K562 (cell line): ENCODE data around the gene TBXAS1. TPM values are rescaled to one million over a fixed set of nuclear protein-coding genes. Genes with fewer than 3 reads are reported as not detected.

Experiments used
- ARID1B ChIP-seq: fragments of 450-650 bp; IDR thresholded peaks from 2 replicates; pipeline ENCODE4 v1.6.1; 2016; ENCODE audit warnings: antibody characterized with exemption, mild to moderate bottlenecking, inconsistent platforms
- ATF3 ChIP-seq, 2 experiments: fragments of 450-650 bp in 1 of 2; sonication (generic) in 1 of 2; formaldehyde crosslinking in 1 of 2; IDR thresholded peaks in 1 of 2; conservative IDR thresholded peaks in 1 of 2; 2 replicates each; pipeline versions ENCODE4 v1.6.1 to v1.8.1; 2016 to 2023; ENCODE audit warnings: mild to moderate bottlenecking in 2 of 2, moderate library complexity in 2 of 2, inconsistent platforms in 1 of 2, missing genetic modification reagents in 1 of 2
- BCOR ChIP-seq: fragments of 450-650 bp; IDR thresholded peaks from 2 replicates; pipeline ENCODE4 v1.6.1; 2016
- CBX1 ChIP-seq: sonication (generic); IDR thresholded peaks from 2 replicates; pipeline ENCODE4 v1.6.1; 2016; ENCODE audit warnings: antibody characterized with exemption, low read depth, mild to moderate bottlenecking
- CEBPB ChIP-seq: fragments of 450-650 bp; IDR thresholded peaks from 2 replicates; pipeline ENCODE4 v1.6.1; 2016; ENCODE audit warnings: missing genetic modification characterization, missing compliant biosample characterization
- DPF2 ChIP-seq: fragments of 450-650 bp; IDR thresholded peaks from 2 replicates; pipeline ENCODE4 v1.6.1; 2016
- EHMT2 ChIP-seq: fragments of 450-650 bp; IDR thresholded peaks from 2 replicates; pipeline ENCODE4 v1.6.1; 2018; ENCODE audit warnings: antibody characterized with exemption
- HDAC6 ChIP-seq: IDR thresholded peaks from 2 replicates; pipeline ENCODE4 v1.6.1; 2012; ENCODE audit warnings: low read depth, mild to moderate bottlenecking, control low read depth, inconsistent platforms, low read length, moderate library complexity
- JUN ChIP-seq, 2 experiments: sonication (generic) in 1 of 2; formaldehyde crosslinking in 1 of 2; IDR thresholded peaks; 2 replicates each; pipeline versions ENCODE4 v1.6.1 to v1.8.0; 2012 to 2022; ENCODE audit warnings: borderline replicate concordance in 2 of 2, mild to moderate bottlenecking in 2 of 2, improper control_type of control experiment in 1 of 2, low read depth in 1 of 2, low read length in 1 of 2, missing genetic modification reagents in 1 of 2
- MAZ ChIP-seq, 2 experiments: fragments of 450-650 bp in 1 of 2; sonication (generic) in 1 of 2; formaldehyde crosslinking; IDR thresholded peaks in 1 of 2; conservative IDR thresholded peaks in 1 of 2; 2 replicates each; pipeline versions ENCODE4 v1.4.0 to v1.5.0; 2020; ENCODE audit warnings: mild to moderate bottlenecking in 1 of 2, missing genetic modification reagents in 1 of 2
- NCOA4 ChIP-seq: fragments of 450-650 bp; IDR thresholded peaks from 2 replicates; pipeline ENCODE4 v1.6.1; 2018; ENCODE audit warnings: mild to moderate bottlenecking; ENCODE audit not compliant: partially characterized antibody
- NFATC3 ChIP-seq: fragments of 450-650 bp; IDR thresholded peaks from 2 replicates; pipeline ENCODE4 v1.6.1; 2017; ENCODE audit warnings: mild to moderate bottlenecking
- NFE2 ChIP-seq: IDR thresholded peaks from 2 replicates; pipeline ENCODE4 v1.6.1; 2014; ENCODE audit warnings: antibody characterized with exemption, low read depth
- POLR2AphosphoS5 ChIP-seq: IDR thresholded peaks from 2 replicates; pipeline ENCODE4 v1.6.1; 2011; ENCODE audit warnings: mild to moderate bottlenecking, low read depth, low read length, moderate library complexity; ENCODE audit not compliant: control insufficient read depth, insufficient read depth
- RBM25 ChIP-seq: fragments of 200-400 bp; formaldehyde crosslinking; IDR thresholded peaks from 2 replicates; pipeline ENCODE4 v1.6.1; 2018; ENCODE audit warnings: low read length, low read depth, moderate library complexity; ENCODE audit not compliant: severe bottlenecking
- TEAD2 ChIP-seq: fragments of 450-650 bp; IDR thresholded peaks from 2 replicates; pipeline ENCODE4 v1.6.1; 2016; ENCODE audit warnings: missing genetic modification characterization, control low read depth, missing compliant biosample characterization
- TFAM ChIP-seq: fragments of 250-450 bp; sonication (Bioruptor Pico); conservative IDR thresholded peaks from 2 replicates; pipeline ENCODE4 v1.5.0; 2021; ENCODE audit warnings: mild to moderate bottlenecking, moderate library complexity
- ZBTB9 ChIP-seq: fragments of 450-650 bp; formaldehyde crosslinking; IDR thresholded peaks from 2 replicates; pipeline ENCODE4 v1.4.0; 2020; ENCODE audit warnings: mild to moderate bottlenecking, moderate library complexity
- ZNF445 ChIP-seq: fragments of 250-450 bp; sonication (Bioruptor Pico); IDR thresholded peaks from 2 replicates; pipeline ENCODE4 v1.4.0; 2020; ENCODE audit warnings: low read depth, mild to moderate bottlenecking, moderate library complexity
- polyA plus RNA-seq, 8 experiments: library from polyadenylated mRNA; depleted of rRNA in 4 of 8; stranded (reverse) in 5 of 8; unstranded in 3 of 8; fragments of >200 nt; fragmentation: Nextera tagmentation in 2 of 8; fragmentation: Illumina TruSeq in 1 of 8; extraction: Ambion mirVana in 2 of 8; extraction: Trizol in 1 of 8; gene quantifications; 2 replicates each; pipeline versions ENCODE4 v1.2.1 to v1.2.3, GENCODE V29; 2011 to 2014; ENCODE audit warnings: inconsistent platforms in 1 of 8, missing spikeins in 1 of 8
- total RNA-seq, 7 experiments: library from RNA; depleted of rRNA in 6 of 7; stranded (reverse); fragments of >200 nt in 6 of 7; fragmentation: Illumina TruSeq in 2 of 7; extraction: Trizol in 2 of 7; gene quantifications; 2 replicates each; pipeline versions ENCODE4 v1.2.1 to v1.2.3, GENCODE V29; 2011 to 2021; ENCODE audit warnings: low replicate concordance in 1 of 7
- TF ChIP-seq, protein P1 (sequence below), 2 experiments: fragments of 450-650 bp; conservative IDR thresholded peaks; 2 replicates each; pipeline ENCODE4 v1.6.1; 2017; ENCODE audit warnings: mild to moderate bottlenecking in 2 of 2, moderate library complexity in 2 of 2
- TF ChIP-seq, protein P2 (sequence below), 2 experiments: fragments of 200-800 bp in 1 of 2; sonication (Bioruptor generic) in 1 of 2; sonication (generic) in 1 of 2; formaldehyde crosslinking in 1 of 2; IDR thresholded peaks in 1 of 2; conservative IDR thresholded peaks in 1 of 2; 2 replicates each; pipeline versions ENCODE4 v1.5.0 to v1.6.1; 2016 to 2020; ENCODE audit warnings: missing compliant biosample characterization in 1 of 2, missing genetic modification characterization in 1 of 2, missing genetic modification reagents in 1 of 2

The TBXAS1 gene
- total and polyA plus RNA-seq, 9 of the 15 experiments (the other 6 are each of a cell fraction or from before 2014, with no cell fraction given), result 1.1 to 8.3 (median 1.9) TPM

- TF ChIP-seq ZNF445 (CRISPR knock-in tag), result no peak
- no peak for TF ChIP-seq EHMT2
- TF ChIP-seq NCOA4, result no peak
- TF ChIP-seq JUN (IDR thresholded peaks at IDR 0.05; ENCODE audit: borderline replicate concordance, low read depth, low read length), result peak; percentile 78
- TF ChIP-seq JUN (CRISPR knock-in tag; IDR thresholded peaks at IDR 0.05; ENCODE audit: borderline replicate concordance), result no peak
- peak; percentile 52; the same call in 1 of the 2 replicates for TF ChIP-seq ARID1B
- 0 out of 4 replicates have a peak, but pooled peaks of 1 of the 2 experiments have one; percentile 9 for TF ChIP-seq MAZ (CRISPR knock-in tag; conservative IDR thresholded peaks at IDR 0.05 in 1 of 2, IDR thresholded peaks at IDR 0.05 in 1 of 2)
- peak; percentile 63; the same call in 1 of the 2 replicates for TF ChIP-seq NFATC3
- peak; percentile 98 for TF ChIP-seq CEBPB (tag)
- peak; percentile 88; the same call in 1 of the 2 replicates for TF ChIP-seq BCOR
- no peak for TF ChIP-seq POLR2AphosphoS5
- TF ChIP-seq CBX1, result peak; percentile 47; the same call in 1 of the 2 replicates
- TF ChIP-seq NFE2, result peak; percentile 60
- TF ChIP-seq, protein P1, sequence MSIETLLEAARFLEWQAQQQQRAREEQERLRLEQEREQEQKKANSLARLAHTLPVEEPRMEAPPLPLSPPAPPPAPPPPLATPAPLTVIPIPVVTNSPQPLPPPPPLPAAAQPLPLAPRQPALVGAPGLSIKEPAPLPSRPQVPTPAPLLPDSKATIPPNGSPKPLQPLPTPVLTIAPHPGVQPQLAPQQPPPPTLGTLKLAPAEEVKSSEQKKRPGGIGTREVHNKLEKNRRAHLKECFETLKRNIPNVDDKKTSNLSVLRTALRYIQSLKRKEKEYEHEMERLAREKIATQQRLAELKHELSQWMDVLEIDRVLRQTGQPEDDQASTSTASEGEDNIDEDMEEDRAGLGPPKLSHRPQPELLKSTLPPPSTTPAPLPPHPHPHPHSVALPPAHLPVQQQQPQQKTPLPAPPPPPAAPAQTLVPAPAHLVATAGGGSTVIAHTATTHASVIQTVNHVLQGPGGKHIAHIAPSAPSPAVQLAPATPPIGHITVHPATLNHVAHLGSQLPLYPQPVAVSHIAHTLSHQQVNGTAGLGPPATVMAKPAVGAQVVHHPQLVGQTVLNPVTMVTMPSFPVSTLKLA (conservative IDR thresholded peaks at IDR 0.05), result no peak
- TF ChIP-seq RBM25, result peak; percentile 89
- peak; percentile 90 for TF ChIP-seq ATF3 (IDR thresholded peaks at IDR 0.05)
- peak; percentile 79; the same call in 1 of the 2 replicates for TF ChIP-seq ATF3 (CRISPR knock-in tag; conservative IDR thresholded peaks at IDR 0.05)
- no peak for TF ChIP-seq TFAM (CRISPR knock-in tag)
- TF ChIP-seq DPF2, result peak; percentile 74; the same call in 1 of the 2 replicates
- no peak for TF ChIP-seq HDAC6
- TF ChIP-seq, protein P2, sequence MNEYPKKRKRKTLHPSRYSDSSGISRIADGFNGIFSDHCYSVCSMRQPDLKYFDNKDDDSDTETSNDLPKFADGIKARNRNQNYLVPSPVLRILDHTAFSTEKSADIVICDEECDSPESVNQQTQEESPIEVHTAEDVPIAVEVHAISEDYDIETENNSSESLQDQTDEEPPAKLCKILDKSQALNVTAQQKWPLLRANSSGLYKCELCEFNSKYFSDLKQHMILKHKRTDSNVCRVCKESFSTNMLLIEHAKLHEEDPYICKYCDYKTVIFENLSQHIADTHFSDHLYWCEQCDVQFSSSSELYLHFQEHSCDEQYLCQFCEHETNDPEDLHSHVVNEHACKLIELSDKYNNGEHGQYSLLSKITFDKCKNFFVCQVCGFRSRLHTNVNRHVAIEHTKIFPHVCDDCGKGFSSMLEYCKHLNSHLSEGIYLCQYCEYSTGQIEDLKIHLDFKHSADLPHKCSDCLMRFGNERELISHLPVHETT (CRISPR knock-in tag; conservative IDR thresholded peaks at IDR 0.05 in 1 of 2, IDR thresholded peaks at IDR 0.05 in 1 of 2), result peak in 1 of 2 experiments; percentile 21; a peak in 1 of 4 replicates
- TF ChIP-seq ZBTB9 (CRISPR knock-in tag), result peak; percentile 28; the same call in 1 of the 2 replicates
- TF ChIP-seq TEAD2 (tag), result no peak
These were observed 25.1 kb downstream of the TBXAS1 start (continued) for GRCh38 chr7:139854124-139854511.
